ENCODE results near the gene MGAT1.

DNA sequence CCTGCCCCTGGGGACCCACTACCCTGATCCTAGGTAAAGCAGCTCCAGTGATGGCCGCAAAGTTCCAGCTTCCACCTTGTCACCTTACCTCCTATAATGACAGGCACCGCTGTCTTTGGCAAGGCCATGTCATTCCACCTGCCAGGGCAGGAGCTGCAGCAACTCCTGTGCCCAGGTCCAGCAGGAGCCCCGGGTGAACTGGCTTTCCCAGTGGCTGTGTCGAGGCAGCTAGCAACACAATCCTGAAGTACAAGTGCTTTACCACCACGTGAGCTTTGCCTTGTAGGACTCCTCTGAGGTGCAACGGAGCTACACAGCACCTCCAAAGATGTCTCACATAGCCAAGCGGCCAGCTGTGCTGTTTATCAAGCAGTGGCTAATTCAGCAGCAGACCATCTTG lies 20.7 kb upstream of the MGAT1 start:
- TF ChIP-seq EZH2 (IDR thresholded peaks at IDR 0.05; ENCODE audit: borderline replicate concordance, low read length): no peak
- TF ChIP-seq, protein P1, sequence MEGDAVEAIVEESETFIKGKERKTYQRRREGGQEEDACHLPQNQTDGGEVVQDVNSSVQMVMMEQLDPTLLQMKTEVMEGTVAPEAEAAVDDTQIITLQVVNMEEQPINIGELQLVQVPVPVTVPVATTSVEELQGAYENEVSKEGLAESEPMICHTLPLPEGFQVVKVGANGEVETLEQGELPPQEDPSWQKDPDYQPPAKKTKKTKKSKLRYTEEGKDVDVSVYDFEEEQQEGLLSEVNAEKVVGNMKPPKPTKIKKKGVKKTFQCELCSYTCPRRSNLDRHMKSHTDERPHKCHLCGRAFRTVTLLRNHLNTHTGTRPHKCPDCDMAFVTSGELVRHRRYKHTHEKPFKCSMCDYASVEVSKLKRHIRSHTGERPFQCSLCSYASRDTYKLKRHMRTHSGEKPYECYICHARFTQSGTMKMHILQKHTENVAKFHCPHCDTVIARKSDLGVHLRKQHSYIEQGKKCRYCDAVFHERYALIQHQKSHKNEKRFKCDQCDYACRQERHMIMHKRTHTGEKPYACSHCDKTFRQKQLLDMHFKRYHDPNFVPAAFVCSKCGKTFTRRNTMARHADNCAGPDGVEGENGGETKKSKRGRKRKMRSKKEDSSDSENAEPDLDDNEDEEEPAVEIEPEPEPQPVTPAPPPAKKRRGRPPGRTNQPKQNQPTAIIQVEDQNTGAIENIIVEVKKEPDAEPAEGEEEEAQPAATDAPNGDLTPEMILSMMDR (conservative IDR thresholded peaks at IDR 0.05 in 1 of 2, IDR thresholded peaks at IDR 0.05 in 1 of 2; ENCODE audit: extremely low read depth in 1 of 2, insufficient read depth in 1 of 2, low read depth in 1 of 2, low read length in 2 of 2): no peak

Data from mammary epithelial cell (primary cell).